ENCODE data around the gene MYH15. TPM values are rescaled to one million over a fixed set of nuclear protein-coding genes. Genes with fewer than 3 reads are reported as not detected.

MYH15 gene
- total RNA-seq, 1 experiment from 2014 or later: under 0.01 TPM

DNA sequence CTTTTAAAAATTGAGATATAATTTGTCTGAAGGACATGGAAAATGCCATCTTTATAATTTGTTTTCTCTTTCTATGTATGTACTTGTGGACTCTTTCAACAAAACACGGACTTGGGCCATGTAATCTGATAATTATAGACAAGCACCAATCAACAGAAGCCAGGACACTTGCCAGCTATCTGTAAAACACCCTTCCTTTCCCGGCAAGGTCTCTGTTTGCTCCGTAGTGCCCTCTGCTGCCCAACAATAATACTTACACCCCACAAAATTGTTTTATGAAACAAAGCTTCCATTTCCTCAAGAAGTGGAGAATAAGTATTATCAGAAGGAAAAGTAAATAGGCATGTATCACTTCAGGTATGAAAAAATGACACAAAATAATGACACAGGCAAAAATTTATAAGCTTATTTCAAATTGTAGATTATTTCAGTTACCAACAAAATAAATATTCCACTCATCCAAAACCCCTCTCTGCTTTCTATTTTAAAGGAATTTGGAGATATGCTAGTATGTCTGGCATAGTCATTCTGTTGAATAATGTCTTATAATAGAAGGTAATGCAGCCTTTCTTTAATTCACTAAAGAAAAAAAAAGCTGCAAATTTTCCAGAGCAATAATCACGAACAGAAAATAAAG lies 32.8 kb downstream of the MYH15 start:
- in situ Hi-C loops (cut with HindIII; ENCODE audit: low sequenced_read_pairs): no loop called here
- DNase-seq (ENCODE audit: low spot score): peak; percentile 60

GRCh38 chr3:108475220-108475782 lies 35.1 kb downstream of the MYH15 start:
- in situ Hi-C loops (cut with HindIII; ENCODE audit: low sequenced_read_pairs): no loop called here
- DNase-seq (ENCODE audit: low spot score): no peak

DNA sequence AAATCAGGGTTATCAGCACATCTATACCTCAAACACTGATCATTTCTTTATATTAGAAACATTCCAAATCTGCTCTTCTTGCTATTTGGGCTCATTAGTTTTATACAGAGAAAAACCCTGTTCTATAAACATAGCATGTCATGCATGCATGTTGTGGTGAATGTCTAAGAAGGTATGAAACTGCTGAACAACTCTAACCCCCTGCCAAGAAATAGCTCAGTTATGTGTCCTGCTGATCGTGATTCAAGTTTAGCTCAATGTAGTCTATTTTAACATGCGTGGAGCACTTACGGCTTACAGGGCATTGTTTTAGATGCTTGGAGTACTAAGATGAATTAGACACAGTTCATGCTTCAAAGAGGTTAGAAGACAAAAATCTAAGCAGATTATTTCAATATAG lies 35.8 kb downstream of the MYH15 start:
- DNase-seq (ENCODE audit: low spot score): no peak
- in situ Hi-C loops (cut with HindIII; ENCODE audit: low sequenced_read_pairs): no loop called here

DNA sequence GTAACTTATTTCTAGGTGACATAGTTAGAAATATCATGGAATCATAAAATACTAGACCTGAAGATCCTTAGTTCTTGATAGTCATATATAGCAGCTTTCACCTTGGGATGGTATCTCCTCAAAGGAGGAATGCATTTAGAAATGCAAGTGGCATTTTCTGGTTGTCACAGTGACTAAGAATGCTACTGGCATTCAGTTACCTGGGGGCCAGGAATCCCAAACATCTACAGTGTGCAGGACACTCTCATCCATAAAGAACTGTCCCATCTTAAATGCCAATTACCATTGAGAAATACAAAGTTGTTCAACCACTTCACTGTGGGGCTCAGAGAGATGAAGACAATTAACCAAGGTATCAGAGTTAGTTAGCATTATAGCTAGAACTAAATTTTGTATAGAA lies 36.7 kb downstream of the MYH15 start:
- in situ Hi-C loops (cut with HindIII; ENCODE audit: low sequenced_read_pairs): no loop called here
- DNase-seq (ENCODE audit: low spot score): no peak

DNA sequence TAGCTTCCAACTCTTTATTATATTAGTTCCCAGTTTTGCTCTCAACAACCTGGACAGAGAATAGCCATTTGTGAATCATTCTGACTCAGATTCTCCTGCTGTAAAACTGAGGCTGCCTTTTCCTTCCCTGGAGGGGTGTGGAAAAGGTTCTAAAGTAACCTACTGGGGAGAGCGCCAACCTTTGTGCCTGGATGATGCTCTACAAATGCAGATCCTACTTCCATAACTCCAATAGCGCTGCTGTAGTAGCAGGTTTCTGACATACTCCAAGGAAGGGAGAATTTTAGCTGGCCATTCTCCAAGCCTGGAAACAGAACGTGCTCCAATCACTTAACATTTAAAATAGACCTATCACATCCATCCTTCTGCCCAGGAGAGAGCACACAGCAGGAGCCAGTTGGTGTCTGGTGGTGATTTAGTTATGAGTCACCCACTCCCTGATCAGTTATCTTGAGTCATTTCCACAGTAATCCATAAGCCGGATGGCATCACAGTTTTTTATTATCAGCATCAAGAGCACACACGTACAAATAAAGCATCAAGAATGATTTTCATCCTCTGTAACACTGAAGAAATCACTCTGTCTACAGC lies 38.3 kb downstream of the MYH15 start:
- in situ Hi-C loops (cut with HindIII; ENCODE audit: low sequenced_read_pairs): no loop called here
- no peak for DNase-seq (ENCODE audit: low spot score)

DNA sequence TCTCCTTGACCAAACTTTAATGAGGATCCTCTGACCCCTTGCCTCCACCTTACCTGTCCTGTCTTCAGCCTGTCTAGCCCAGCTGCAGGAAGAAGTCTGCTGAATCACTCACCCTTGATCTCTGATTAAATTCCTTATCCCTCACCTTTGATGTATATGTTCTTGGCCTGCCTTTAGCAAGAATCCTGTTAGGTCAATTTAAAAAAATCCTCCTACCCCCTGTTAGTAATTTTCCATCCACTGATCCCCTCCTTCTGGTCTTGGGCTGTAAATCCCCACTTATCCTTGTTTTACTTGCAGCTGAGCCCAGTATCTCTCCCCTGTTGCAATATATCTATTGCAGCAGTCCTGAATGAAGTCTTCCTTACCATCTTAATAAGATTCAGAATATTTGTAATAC lies 39.0 kb downstream of the MYH15 start:
- in situ Hi-C loops (cut with HindIII; ENCODE audit: low sequenced_read_pairs): no loop called here
- DNase-seq (ENCODE audit: low spot score): no peak

- DNase-seq (ENCODE audit: low spot score): no peak
Observed at GRCh38 chr3:108469126-108469525, 41.3 kb downstream of the MYH15 start.

GRCh38 chr3:108468577-108468976 lies 41.8 kb downstream of the MYH15 start:
- in situ Hi-C loops (cut with HindIII; ENCODE audit: low sequenced_read_pairs): no loop called here
- no peak for DNase-seq (ENCODE audit: low spot score)

More at GRCh38 chr3:108469126-108469525, 41.3 kb downstream of the MYH15 start:
- in situ Hi-C loops (cut with HindIII; ENCODE audit: low sequenced_read_pairs): no loop called here

GRCh38 chr3:108462899-108463298 lies 47.5 kb downstream of the MYH15 start:
- no peak for DNase-seq (ENCODE audit: low spot score)
- in situ Hi-C loops (cut with HindIII; ENCODE audit: low sequenced_read_pairs): no loop called here

DNA sequence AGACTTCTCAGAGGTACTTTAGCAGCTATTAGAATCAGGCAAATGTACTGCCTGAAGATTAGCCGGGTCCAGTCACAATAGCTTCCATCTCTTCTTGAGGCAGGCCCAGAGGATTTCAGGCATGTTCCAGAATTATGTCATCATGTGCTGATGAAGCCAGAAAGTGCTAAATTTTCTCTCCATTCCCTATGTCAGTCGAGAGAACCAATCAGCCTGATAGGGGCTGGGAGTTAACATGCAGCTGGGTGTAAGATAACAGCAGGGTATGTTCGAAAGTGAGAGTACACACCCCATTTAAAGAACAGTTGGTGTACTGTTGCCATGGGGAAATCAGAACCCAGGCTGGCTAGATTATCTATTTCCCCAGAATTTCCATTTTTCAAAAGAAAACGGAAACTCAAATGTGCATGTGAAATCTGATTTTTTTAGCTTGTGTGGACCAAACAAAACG lies 48.7 kb downstream of the MYH15 start:
- in situ Hi-C loops (cut with HindIII; ENCODE audit: low sequenced_read_pairs): no loop called here

DNA sequence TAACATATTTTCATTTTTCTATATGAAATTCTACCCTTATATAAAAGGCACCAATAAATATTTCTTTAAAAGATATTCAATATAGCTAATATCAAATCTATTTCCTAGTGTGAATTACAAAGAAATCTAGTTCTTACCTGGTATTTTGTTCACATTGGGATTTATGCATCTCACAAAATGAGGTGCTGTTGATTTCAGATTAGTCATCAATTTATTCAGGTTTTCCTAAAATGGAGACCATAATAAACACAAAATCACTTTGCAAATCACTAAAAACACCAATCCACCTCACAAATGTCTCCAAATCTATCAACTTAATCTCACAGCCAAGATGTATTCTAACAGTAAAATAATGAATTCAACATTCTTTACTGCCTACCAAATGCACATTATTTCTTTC lies 51.2 kb downstream of the MYH15 start:
- in situ Hi-C loops (cut with HindIII; ENCODE audit: low sequenced_read_pairs): no loop called here
- DNase-seq (ENCODE audit: low spot score): no peak

More for the DNA sequence above, 48.7 kb downstream of the MYH15 start:
- DNase-seq (ENCODE audit: low spot score): no peak

GRCh38 chr3:108455212-108455705 lies 55.1 kb downstream of the MYH15 start:
- DNase-seq (ENCODE audit: low spot score): no peak
- in situ Hi-C loops (cut with HindIII; ENCODE audit: low sequenced_read_pairs): no loop called here

GRCh38 chr3:108453565-108453964 lies 56.8 kb downstream of the MYH15 start:
- no peak for DNase-seq (ENCODE audit: low spot score)
- in situ Hi-C loops (cut with HindIII; ENCODE audit: low sequenced_read_pairs): no loop called here

DNA sequence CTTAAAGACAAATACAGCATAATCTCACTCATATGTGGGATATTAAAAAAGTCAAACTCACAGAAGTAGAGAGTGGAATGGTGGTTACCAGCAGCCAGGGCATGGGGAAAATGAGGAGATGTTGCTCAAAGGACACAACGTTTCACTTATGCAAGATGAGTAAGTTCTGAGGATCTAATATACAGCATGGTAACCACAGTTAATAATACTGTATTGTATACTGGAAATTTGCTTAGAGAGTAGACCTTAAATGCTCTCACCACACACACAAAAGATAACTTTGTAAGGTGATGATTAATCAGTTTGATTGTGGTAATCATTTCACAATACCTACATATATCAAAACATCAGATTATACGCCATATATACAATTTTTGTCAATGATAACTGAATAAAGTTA lies 60.0 kb downstream of the MYH15 start:
- in situ Hi-C loops (cut with HindIII; ENCODE audit: low sequenced_read_pairs): no loop called here
- no peak for DNase-seq (ENCODE audit: low spot score)

- in situ Hi-C loops (cut with HindIII; ENCODE audit: low sequenced_read_pairs): no loop called here
Observed at GRCh38 chr3:108448593-108448992, 61.8 kb downstream of the MYH15 start.

GRCh38 chr3:108447096-108447847 lies 63.1 kb downstream of the MYH15 start:
- in situ Hi-C loops (cut with HindIII; ENCODE audit: low sequenced_read_pairs): no loop called here
- no peak for DNase-seq (ENCODE audit: low spot score)

More at GRCh38 chr3:108448593-108448992, 61.8 kb downstream of the MYH15 start:
- no peak for DNase-seq (ENCODE audit: low spot score)

DNA sequence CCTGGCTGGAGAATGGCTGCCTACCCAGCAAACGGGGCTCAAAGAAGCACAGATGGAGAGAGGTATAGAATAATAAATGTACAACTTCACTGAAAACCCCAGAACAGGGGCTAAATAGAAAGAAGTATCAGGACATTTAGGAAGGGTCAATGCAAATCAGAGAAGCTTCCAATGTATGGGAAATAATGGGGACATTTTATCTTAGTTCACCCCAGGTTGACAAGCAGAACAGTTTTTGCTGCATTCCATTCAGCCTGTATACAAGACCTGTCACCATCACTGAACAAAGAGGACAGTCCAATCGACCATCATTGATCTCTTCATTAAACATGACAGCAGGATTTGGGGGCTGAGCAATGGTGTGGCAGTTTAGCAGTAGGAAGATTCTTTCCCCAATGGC lies 68.1 kb downstream of the MYH15 start:
- DNase-seq (ENCODE audit: low spot score): no peak
- in situ Hi-C loops (cut with HindIII; ENCODE audit: low sequenced_read_pairs): no loop called here

DNA sequence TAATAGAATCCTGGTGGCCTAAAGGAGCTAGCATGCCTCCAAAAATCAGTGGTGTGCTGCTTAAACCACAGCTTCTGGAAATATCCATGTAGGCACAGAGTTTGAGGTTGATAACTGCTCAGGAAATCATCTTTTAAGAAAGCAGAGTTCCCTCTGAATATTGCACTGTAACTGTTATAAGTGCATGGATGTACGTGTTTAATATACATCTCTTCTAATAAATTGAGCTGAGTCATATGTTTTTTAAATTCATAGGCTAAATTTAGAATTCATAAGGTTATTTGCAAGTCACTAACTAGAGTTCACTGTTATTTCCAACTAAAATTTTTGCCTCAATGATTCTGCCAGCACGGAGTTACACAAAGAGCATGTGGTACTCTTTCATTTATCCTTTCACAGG lies 68.9 kb downstream of the MYH15 start:
- in situ Hi-C loops (cut with HindIII; ENCODE audit: low sequenced_read_pairs): no loop called here
- no peak for DNase-seq (ENCODE audit: low spot score)

- in situ Hi-C loops (cut with HindIII; ENCODE audit: low sequenced_read_pairs): no loop called here
- no peak for DNase-seq (ENCODE audit: low spot score)
Observed at GRCh38 chr3:108441071-108441507, 69.3 kb downstream of the MYH15 start.

GRCh38 chr3:108438542-108438941 lies 71.9 kb downstream of the MYH15 start:
- in situ Hi-C loops (cut with HindIII; ENCODE audit: low sequenced_read_pairs): no loop called here
- no peak for DNase-seq (ENCODE audit: low spot score)

Data from G401 (cell line).